Stimulated activated CD4-positive, alpha-beta T cell treated with anti-CD3 and anti-CD28 coated beads, TNF-alpha, amount 100 ng/mL, for 4 hours (primary cell): ENCODE measurements around the gene RNF4.
"Not testable (repeated sequence)": the region's sequence is repeated elsewhere in the genome, so short reads cannot be mapped to it uniquely, and the experiment has no call there.

ENCODE experiments used
- DNase-seq, 3 experiments: peaks; one replicate each; pipeline ENCODE4 v3.0.0-alpha.2; 2020; ENCODE audit warnings: low read depth in 3 of 3

The RNF4 gene

GRCh38 chr4:2534904-2535375 is 66.0 kb downstream of the RNF4 start:
- DNase-seq = no peak

- DNase-seq = peak; percentile 18 to 41 (median 22)
These were observed 66.7 kb downstream of the RNF4 start for GRCh38 chr4:2535376-2536192.

GRCh38 chr4:2536193-2537010 is 67.5 kb downstream of the RNF4 start, which contains the start of gene FAM193A:
Gene FAM193A (plus strand): TSS chr4:2536647. CDS start chr4:2536916, 269 bp downstream.
- DNase-seq = peak; percentile 95 to 99 (median 99)

GRCh38 chr4:2537011-2537830 is 68.3 kb downstream of the RNF4 start:
- peak; percentile 26 to 42 (median 28) for DNase-seq

- DNase-seq = not testable (repeated sequence)
These were observed 74.8 kb downstream of the RNF4 start for GRCh38 chr4:2543580-2544191.

GRCh38 chr4:2545321-2546013 is 76.6 kb downstream of the RNF4 start:
- no peak for DNase-seq

GRCh38 chr4:2546286-2546823 is 77.4 kb downstream of the RNF4 start:
- DNase-seq = no peak

GRCh38 chr4:2546961-2547691 is 78.2 kb downstream of the RNF4 start:
- not testable (repeated sequence) for DNase-seq

GRCh38 chr4:2551118-2551517 is 82.2 kb downstream of the RNF4 start:
- DNase-seq = no peak

GRCh38 chr4:2552806-2553205 is 83.9 kb downstream of the RNF4 start:
- no peak for DNase-seq

GRCh38 chr4:2558301-2558700 is 89.4 kb downstream of the RNF4 start:
- no peak for DNase-seq

GRCh38 chr4:2560167-2560566 is 91.3 kb downstream of the RNF4 start:
- no peak for DNase-seq
